NCI-H1105 treated with DMSO at 0.1 percent for 48 hours (cell line): ENCODE measurements around the gene LGR6.

ENCODE experiments used
- DNase-seq: peaks from one replicate; lab custom pipeline; 2025; lab: John Stamatoyannopoulos, UW

LGR6 gene

DNA sequence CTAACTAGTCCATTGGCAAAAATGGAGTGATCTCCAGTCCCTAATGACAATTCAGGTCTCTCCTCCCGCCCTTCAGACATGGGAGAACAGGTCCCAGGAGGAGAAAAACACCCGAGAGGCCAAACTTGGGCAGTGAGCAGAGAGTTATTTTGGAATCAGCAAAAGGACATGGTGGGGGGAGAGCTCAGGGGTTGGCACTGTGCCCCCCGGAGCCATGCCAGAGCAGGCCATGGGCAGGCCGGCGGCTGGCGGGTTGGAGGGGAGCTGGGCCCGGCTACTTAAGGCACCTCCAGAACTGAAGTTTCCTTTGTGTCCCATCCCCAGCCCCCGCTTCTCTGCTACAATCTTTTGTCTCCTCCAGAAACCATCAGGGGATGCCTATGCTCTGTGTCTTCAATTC, 7.1 kb downstream of the LGR6 start:
- no peak for DNase-seq

- no peak for DNase-seq
These were observed 7.7 kb downstream of the LGR6 start for GRCh38 chr1:202201266-202201665.

GRCh38 chr1:202201971-202202370, 8.4 kb downstream of the LGR6 start:
- no peak for DNase-seq

DNA sequence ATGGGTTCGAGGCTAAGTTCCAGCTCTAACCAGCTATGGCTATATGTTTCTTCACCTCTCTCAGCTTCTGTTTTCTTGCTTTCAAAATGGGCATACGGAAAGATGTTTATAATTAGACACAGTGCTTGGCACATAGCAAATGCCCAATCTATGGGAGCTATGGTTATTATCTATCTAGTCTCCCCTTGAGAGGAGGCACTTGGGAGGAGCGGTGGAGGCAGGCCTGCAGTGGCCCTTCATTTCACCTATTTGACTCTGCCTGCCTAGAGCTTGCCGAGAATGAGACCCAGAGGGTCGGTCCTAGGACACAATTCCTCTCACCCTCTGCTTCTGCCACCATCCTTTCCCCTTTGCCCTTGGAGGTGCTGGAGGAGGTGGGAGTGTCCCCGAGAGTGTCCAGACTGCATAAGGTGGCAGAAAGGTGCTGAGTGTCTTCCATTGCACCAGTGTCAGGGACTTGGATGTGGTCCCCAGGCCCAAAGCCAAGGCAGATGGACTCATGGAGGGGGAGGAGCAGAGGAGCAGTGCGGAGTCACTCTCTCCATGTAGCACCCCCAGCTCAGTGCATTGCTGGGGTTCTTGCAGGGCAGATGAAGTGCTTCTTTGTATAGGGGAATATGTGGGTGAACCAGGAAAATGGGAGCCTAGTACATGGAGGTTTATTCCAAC, 9.0 kb downstream of the LGR6 start:
- DNase-seq: no peak

DNA sequence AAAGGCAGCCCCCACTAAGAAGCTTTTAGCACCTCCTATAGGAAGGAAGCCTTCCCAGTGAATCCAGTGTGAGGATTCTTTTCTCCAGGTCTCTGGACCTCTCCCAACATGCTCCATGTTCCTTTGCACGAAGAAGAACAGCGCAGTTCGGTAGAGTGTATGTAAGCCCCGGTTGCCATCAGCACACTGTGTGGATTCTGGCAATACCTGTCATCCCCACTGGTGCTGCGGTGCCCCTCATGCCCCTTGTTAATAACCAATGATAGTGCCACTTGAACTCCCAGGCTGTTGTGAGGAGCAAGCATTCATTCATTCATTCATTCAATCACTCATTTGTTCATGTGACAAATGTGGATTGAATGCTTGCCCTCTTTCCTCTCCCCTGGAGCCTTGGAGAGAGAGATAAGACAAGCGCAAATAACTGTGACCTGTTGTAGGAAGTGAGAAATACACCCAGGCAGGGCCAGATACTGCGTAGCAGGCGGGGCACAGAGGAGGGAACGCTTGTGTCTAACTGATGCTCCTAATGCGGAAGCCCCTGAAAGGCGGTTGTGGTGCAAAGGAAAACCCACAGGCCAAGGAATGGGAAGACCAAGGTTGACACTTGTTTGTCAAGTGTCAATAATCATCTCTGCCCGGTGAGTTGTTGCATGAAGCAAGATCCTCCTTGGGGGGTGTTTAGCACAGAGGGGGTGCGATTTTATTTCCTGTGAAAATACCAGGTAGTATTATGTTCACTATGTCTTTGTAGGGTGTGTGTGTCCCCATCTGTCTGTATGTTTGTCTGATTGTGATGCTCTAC, 9.8 kb downstream of the LGR6 start:
- no peak for DNase-seq

GRCh38 chr1:202204065-202204464, 10.5 kb downstream of the LGR6 start:
- DNase-seq: no peak

- no peak for DNase-seq
These were observed 12.1 kb downstream of the LGR6 start for GRCh38 chr1:202205523-202206190.

GRCh38 chr1:202207292-202207691, 13.7 kb downstream of the LGR6 start:
- peak; percentile 26 for DNase-seq

GRCh38 chr1:202208351-202208857, 14.8 kb downstream of the LGR6 start:
- DNase-seq: no peak

DNA sequence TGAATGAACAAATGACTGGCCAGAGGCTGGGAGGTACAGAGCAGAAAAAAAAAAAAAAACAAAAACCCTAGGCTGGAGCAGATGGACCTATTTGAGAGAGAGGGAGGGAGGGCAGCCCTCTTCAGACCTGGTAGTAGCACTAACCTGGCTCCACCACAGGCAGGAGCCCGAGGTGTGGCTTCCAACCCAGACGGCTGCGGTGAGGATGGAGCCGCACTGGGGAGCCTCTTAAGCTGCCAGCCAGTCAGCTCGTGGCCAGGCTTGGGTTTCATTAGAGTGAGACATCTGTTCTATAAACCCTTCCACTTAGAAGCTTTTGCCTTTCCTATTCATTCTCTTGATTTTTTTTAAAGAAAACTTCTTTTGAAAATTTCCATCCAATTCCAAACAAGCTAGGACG, 16.8 kb downstream of the LGR6 start:
- DNase-seq: peak; percentile 49

DNA sequence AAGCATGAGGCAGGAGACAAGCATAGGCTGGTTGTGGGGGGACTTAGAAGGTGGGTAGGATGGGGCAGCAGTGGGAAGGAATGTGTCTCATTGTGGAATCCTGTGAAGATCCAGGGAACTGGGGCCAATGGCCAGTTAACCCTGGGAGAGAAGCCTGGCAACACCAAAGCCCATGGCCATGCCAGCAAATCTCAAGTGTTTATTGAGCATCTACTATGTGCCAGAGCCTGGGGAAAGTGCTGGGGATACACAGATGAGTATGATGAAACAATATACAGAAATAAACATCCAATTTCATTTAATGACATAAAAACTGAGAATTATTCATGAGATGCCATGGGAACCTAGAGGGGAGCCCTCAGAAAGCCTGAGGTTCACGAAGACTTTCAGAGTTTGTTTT, 17.4 kb downstream of the LGR6 start:
- DNase-seq: no peak

DNA sequence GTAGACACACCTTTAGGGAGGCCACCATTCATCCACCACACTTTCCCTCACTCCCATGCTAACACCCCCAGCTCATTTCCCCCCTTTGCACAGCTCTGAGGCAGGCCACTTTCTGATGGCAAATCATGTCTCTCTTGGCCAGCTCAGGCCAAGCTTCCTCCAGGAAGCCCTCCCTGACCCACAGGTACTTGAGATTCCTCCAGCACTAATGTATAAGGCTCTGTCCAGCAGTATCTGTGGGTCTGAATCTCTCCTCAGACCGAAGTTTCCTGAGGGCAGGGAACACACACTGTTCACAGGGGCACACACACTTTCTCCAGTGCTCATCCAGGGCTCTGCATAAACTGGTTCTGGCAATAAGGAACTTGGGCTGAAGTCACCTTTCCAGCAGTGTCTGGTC, 19.2 kb downstream of the LGR6 start:
- DNase-seq: no peak

DNA sequence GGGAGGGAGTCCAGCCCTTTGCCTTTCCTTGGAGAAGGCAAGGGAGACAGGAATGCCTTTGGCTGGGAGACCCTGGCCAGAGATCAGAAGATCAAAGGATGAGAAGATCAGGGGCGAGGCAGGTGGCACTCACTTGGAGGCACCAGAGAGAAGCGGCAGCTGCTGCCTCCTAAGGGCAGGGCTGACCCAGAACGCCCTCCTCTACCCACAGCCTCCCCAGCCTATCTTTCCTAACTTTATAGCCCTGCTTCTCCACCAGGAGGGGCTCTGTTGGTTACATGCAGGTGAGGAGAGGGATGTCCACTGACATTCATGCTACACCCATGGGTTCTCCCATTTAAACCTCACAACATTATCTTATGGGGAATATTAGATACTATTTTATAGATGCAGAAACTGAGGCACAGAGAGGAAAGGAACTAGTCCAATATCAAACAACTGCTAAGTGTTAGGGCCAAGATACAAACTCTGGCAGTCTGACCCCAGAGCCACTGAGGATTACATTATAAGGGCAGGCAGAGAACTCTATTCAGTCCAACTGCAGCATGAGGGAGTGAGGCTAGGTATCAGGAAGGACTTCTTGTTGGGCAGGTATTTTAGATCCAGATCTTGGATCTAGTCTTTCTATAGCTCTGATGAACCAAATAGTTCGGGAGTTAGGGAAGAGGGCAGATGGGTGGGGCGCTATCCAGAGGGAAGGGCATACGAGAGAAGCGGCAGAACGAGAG, 19.9 kb downstream of the LGR6 start:
- no peak for DNase-seq

GRCh38 chr1:202214089-202214843, 20.7 kb downstream of the LGR6 start:
- no peak for DNase-seq

DNA sequence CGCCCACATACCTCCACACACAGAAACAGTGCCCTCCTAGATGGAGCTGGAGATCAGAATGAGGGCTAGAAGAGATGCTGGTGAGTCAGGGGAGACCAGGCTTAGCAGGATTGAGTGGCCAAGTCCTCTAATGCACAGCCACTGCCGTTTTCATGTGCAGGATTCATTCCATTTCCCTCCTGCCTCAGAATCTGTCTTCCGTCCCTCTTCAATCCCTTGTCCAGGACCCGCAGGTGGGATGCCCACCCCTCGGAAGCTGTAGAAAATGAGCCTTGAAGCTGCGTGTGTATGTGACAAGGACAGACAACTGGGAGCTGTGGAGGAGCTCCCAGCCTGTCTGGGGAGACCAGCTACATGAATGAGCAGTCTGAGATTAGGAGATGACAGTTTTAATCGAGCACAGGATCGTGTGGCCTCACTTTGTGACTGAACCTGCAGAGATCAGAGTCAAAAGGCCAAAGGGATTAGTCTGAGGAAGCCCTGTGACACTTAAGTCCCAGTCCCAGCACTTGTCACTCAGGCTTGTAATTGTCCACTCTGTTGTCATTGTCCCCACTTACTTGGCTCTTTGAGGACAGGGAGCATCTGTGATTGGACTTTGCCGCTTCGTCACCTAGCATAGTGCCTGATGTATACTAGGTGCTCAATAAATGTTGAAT, 22.0 kb downstream of the LGR6 start:
- DNase-seq: no peak

DNA sequence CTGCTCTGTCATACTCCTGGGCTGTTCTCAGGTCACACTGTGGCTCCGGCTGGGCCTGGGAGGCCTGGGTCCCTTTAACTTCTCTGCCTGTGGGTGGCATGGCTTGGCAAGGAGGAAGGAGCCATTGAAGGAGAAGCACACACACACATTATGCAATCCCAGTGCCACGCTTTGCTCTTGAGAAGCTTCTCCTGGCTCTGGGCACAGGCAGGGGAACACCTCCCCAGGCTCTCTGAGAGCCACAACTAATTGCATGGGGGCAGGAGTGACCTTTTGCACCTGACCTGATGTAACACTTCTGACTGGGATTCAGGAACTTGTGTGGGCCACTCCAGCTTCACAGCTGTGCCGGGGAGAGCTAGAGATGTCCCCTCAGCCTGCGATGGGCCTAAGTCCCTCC, 23.1 kb downstream of the LGR6 start:
- DNase-seq: no peak

DNA sequence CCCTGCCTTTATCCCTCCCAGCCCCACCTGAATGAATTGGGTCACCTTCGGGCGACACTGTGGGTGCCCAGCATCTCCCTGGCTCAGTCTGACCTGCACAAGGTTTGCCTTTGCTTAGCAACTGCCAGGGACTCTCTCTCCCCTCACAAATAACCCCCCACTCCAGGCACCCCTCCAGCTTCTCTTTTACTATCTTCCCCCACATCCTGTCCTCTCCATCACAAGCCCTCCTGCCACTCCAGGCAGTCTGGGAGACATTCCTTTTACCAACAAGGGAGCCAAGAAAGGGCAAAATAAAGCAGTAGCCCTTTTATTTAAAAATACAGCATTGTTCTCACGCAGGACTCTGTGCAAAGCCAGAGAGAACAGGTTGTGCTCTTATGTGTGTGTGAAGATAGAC, 23.9 kb downstream of the LGR6 start:
- DNase-seq: no peak

GRCh38 chr1:202217951-202218350, 24.4 kb downstream of the LGR6 start:
- no peak for DNase-seq

DNA sequence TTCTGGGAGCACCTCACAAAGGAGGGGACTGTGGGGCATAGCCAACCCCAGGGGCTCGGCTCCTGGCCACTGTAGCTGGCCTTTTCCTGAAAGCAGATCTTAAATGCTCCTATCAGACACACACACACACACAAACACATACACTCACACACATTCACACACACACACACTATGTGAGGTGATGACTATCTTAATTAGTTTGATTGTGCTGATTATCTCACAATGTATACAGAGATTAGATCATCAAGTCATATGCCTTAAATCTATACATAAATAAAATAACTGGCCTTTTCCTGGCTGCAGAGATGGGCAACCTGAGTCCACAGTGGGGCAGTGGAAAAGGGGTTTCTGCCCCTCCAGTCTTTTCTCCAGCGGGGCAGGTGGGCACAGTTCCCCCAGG, 27.1 kb downstream of the LGR6 start:
- no peak for DNase-seq

DNA sequence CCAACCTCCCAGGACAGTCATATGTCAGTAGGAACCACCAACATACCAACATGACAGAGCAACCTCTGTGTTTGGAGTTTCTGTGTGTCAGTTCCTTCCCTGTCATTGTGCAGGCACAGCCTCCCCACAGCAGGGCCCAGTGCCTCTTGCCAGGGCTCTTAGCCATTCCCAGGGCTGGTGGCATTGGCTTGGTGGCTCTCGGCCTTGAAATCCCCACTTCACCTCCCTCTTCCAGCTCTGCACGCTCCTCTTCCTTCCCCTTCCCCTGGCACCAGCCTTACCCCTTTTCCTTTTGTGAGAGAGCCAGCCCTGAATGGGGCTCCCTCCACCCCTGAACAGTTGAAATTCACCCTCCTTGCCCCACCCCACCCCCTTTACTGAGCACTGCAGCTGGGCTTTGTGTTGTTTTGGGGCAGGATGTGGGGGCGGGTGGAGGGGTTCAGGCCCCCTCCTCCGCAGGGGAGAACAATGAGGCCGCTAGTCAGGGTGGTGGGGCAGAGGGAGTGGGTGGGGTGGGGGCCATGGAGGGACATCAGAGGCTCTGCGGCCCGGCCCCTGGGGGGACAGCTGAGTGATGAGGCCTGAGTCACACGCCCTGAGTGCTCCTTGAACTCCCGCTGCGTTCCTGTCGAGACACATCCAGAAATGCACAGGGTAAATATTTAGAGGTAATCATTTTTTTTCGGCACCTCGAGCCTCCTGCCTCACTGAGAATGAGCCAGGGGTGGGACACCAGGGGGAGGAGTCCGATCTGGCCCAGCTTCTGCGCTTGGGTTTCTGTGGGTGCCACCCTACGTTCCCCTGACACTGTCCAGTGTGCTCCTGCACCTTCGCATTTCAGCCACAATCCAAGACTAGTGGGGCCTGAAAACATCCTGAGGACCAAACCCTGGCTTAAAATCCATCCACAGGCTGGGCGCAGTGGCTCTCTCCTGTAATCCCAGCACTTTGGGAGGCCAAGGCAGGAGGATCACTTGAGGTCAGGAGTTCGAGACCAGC, 28.6 kb downstream of the LGR6 start:
- peak; percentile 17 for DNase-seq
